ENCODE results near the gene PCDHGA10.
"Not testable (repeated sequence)": the region's sequence is repeated elsewhere in the genome, so short reads cannot be mapped to it uniquely, and the experiment has no call there.

Gene PCDHGA10

DNA sequence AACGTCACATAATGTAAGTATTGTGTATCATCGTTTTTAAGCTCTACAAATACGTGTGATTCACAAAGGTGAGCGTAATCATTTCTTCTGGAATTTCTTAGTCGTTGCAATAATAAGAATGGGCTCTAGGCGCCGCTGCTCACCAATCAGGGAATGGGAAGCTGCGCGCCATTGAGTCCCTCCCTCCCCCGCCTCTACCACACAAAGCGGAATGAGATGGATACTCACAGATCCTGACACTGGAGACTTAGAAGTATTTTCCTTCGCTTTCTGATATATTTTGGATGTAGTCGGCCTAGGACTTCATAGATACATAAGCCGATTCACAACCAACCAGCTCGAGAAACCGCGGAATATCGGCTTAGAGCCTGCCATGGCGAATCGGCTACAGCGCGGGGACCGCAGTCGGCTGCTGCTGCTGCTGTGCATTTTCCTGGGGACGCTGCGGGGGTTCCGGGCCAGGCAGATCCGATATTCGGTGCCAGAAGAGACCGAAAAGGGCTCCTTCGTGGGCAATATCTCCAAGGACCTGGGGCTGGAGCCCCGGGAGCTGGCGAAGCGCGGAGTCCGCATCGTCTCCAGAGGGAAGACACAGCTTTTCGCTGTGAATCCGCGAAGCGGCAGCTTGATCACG lies 8.2 kb downstream of the PCDHGA10 start, which contains the start of gene PCDHGA11:
Gene PCDHGA11, plus strand, starts transcription at position 197 of the 634 bp plus-strand sequence. Its CDS starts 177 bp downstream, at position 374.
- peak; percentile 81 for DNase-seq (ENCODE audit: low spot score)

DNA sequence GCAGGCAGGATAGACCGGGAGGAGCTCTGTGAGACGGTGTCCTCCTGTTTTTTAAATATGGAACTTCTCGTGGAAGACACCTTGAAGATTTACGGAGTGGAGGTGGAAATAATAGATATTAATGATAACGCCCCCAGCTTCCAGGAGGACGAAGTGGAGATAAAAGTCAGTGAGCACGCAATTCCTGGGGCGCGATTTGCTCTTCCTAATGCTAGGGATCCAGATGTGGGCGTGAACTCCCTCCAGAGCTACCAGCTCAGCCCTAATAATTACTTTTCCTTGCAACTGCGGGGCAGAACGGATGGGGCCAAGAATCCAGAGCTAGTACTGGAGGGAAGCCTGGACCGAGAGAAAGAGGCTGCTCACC lies 8.7 kb downstream of the PCDHGA10 start:
- peak; percentile 32 for DNase-seq (ENCODE audit: low spot score)

DNA sequence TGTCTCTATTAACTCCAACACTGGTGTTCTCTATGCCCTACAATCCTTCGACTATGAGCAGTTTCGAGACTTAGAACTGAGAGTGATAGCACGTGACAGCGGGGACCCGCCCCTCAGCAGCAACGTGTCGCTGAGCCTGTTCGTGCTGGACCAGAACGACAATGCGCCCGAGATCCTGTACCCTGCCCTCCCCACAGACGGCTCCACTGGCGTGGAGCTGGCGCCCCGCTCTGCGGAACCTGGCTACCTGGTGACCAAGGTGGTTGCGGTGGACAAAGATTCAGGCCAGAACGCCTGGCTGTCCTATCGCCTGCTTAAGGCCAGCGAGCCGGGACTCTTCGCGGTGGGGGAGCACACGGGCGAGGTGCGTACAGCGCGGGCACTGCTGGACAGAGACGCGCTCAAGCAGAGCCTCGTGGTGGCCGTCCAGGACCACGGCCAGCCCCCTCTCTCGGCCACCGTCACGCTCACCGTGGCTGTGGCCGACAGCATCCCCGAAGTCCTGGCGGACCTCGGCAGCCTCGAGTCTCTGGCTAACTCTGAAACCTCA lies 10.0 kb downstream of the PCDHGA10 start:
- no peak for DNase-seq (ENCODE audit: low spot score)

DNA sequence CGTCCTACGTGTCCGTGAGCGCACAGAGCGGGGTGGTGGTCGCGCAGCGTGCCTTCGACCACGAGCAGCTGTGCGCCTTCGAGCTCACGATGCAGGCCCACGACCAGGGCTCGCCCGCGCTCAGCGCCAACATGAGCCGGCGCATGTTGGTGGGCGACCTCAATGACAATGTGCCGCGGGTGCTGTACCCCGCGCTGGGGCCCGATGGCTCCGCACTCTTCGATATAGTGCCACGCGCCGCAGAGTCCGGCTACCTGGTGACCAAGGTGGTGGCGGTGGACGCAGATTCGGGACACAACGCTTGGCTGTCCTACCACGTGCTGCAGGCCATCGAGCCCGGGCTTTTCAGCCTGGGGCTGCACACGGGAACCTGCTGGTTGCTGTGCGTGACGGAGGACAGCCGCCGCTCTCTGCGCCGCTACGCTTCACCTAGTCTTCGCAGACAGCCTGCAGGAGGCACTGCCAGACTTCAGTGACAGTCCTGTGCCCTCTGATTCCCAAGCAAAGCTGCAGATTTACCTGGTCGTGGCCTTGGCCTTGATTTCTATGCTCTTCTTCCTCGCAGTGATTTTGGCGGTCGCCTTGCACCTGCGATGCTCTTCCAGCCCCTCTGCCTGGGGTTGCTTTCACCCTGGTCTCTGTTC lies 15.1 kb downstream of the PCDHGA10 start:
- no peak for DNase-seq (ENCODE audit: low spot score)

DNA sequence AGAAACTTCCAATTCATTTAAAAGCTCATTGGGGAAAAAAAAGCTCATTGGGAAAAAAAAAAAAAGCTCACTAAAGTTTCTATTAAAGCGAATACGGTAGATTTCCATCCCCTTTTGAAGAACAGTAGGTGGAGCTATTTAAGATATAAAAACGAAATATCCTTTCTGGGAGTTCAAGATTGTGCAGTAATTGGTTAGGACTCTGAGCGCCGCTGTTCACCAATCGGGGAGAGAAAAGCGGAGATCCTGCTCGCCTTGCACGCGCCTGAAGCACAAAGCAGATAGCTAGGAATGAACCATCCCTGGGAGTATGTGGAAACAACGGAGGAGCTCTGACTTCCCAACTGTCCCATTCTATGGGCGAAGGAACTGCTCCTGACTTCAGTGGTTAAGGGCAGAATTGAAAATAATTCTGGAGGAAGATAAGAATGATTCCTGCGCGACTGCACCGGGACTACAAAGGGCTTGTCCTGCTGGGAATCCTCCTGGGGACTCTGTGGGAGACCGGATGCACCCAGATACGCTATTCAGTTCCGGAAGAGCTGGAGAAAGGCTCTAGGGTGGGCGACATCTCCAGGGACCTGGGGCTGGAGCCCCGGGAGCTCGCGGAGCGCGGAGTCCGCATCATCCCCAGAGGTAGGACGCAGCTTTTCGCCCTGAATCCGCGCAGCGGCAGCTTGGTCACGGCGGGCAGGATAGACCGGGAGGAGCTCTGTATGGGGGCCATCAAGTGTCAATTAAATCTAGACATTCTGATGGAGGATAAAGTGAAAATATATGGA lies 17.7 kb downstream of the PCDHGA10 start, which contains the start of gene PCDHGA12:
Gene PCDHGA12, plus strand, starts transcription at position 176 of the 782 bp plus-strand sequence. Its CDS starts 253 bp downstream, at position 429.
- peak; percentile 92 for DNase-seq (ENCODE audit: low spot score)

DNA sequence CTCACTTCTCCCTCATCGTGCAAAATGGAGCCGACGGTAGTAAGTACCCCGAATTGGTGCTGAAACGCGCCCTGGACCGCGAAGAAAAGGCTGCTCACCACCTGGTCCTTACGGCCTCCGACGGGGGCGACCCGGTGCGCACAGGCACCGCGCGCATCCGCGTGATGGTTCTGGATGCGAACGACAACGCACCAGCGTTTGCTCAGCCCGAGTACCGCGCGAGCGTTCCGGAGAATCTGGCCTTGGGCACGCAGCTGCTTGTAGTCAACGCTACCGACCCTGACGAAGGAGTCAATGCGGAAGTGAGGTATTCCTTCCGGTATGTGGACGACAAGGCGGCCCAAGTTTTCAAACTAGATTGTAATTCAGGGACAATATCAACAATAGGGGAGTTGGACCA lies 18.5 kb downstream of the PCDHGA10 start:
- DNase-seq (ENCODE audit: low spot score) = no peak

DNA sequence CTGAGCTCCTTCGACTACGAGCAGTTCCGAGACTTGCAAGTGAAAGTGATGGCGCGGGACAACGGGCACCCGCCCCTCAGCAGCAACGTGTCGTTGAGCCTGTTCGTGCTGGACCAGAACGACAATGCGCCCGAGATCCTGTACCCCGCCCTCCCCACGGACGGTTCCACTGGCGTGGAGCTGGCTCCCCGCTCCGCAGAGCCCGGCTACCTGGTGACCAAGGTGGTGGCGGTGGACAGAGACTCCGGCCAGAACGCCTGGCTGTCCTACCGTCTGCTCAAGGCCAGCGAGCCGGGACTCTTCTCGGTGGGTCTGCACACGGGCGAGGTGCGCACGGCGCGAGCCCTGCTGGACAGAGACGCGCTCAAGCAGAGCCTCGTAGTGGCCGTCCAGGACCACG lies 19.5 kb downstream of the PCDHGA10 start:
- DNase-seq (ENCODE audit: low spot score) = not testable (repeated sequence)

DNA sequence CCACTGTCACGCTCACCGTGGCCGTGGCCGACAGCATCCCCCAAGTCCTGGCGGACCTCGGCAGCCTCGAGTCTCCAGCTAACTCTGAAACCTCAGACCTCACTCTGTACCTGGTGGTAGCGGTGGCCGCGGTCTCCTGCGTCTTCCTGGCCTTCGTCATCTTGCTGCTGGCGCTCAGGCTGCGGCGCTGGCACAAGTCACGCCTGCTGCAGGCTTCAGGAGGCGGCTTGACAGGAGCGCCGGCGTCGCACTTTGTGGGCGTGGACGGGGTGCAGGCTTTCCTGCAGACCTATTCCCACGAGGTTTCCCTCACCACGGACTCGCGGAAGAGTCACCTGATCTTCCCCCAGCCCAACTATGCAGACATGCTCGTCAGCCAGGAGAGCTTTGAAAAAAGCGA lies 19.9 kb downstream of the PCDHGA10 start:
- not testable (repeated sequence) for DNase-seq (ENCODE audit: low spot score)

DNA sequence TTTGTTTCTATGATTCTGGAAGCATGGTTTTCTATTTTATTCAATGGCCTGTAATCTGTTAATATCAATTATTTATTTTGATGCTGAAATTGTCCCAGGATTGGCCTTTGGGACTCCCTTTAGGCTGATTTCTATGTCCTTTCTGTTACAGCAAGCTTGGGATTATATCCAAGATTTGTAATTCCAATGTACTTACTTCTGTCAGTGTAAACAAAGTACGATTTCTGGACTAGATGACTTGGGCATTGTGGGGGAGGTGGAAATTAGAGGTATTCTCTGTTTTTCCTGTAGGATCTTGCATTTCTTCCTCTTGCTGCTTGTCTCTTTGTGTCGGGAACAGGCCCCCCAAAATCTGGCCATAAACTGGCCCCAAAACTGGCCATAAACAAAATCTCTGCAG lies 21.2 kb downstream of the PCDHGA10 start:
- no peak for DNase-seq (ENCODE audit: low spot score)

DNA sequence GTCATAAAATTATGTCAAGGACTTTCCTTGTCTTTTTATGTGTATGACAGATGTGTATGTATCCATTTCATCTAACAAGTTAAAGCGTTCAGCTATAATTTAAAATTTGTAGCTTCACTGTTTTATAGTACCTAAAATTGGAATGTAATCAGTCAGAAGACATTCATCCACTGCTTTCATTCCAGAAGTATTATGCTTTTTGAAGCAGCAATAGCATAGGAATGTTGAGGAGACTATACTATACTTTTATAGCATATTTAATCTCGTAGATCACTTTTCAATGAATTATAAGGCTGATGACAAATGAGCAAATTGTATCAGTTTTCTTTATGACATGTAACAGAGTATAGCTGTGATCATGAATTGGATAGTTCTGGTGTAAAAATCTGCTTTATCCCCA lies 24.4 kb downstream of the PCDHGA10 start:
- peak; percentile 44 for DNase-seq (ENCODE audit: low spot score)

DNA sequence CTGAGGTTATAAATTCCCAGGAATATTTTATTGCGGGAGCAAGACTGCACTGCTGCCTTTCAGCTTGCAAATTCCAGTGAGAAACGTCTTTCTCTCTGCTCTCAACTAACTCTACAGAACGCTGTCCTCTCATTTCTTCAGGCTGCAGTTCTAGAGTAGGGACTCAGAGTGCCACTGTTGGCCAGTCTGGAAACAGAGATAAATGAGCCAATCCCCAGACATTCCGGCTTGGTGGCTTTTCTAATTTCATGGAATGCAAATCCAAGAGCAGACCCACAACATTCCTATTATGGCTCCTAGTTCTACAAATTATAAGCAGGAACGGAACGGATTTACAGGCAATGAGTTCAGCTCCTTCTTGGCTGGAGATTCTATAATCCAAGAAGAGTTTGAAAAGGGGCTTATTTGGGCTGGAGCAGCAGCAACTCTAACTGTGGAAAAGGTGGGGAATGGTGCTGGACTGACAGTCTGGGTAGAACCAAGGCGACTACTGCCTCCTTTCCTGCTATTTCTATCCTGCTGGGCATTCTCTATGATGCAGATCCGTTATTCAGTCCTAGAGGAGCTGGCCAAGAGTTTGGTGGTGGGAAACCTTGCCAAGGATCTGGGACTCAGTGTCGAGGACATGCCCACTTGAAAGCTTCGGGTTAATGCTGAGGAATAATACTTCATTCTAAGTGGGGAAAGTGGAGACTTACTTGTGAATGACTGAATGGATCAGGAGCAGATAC lies 26.8 kb downstream of the PCDHGA10 start:
- no peak for DNase-seq (ENCODE audit: low spot score)

DNA sequence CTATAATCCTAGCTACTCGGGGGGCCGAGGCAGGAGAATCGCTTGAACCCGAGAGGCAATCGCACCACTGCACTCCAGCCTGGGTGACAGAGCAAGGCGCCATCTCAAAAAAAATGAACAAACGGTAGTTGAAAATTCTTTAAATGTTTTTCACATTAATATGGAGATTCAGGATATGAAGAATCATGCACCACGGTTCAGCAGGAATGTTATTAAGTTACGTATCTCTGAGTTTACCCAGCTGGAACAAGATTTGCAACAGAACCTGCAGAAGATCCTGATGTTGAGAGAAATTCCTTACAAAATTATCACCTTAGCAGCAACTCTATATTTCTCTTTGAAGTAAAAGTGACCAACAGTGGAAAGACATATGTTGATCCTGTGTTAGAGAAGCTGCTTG lies 27.6 kb downstream of the PCDHGA10 start:
- no peak for DNase-seq (ENCODE audit: low spot score)

DNA sequence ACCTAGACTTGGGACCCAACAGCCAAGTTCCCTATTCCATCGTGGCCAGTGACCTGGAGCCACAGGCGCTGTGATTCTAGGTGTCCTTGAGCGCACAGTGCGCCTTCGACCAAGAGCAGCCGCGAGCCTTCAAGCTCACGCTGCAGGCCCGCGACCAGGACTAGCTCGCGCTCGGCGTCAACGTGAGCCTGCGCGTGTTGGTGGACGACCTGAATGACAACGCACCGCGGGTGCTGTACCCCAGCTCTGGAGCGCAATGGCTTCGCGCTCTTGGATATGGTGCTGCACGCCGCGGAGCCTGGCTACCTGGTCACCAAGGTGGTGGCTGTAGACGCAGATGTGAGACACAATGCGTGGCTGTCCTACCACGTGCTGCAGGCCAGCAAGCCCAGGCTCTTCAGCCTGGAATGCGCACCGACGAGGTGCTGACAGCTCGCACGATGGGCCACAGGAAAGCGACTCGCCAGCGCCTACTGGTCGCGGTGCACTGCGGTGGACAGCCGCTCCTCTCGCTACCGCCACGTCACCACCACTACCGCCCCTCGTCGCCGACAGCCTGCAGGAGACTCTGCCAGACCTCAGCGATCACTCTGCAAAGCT lies 28.9 kb downstream of the PCDHGA10 start:
- no peak for DNase-seq (ENCODE audit: low spot score)

DNA sequence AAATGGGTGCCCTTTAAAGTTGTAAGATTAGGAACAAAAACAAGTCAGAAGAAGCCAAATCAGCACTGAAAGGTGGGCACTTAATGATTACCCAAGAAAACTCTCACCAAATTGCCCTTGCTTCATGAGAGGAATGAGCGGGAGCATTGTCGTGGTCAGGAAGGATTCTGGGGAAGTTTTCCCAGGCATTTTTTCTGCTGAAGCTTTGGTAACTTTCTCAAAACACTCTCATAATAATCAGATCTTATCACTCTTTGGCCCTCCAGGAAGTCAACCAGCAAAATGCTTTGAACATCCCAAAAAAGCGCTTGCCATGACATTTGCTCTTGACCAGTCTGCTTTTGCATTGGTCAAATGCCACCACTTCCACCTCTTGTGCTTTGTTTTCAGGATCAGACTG lies 52.6 kb downstream of the PCDHGA10 start:
- DNase-seq (ENCODE audit: low spot score) = no peak
